GM12865 (cell line): Measurements from ENCODE around the gene CECR2.

ENCODE experiments used
- DNase-seq: peaks from one replicate; pipeline ENCODE4 v3.0.0; 2010; ENCODE audit warnings: low read depth
- H3K4me3 ChIP-seq: 2 replicates; pipeline ENCODE4 v1.5.1; 2011; ENCODE audit warnings: mild to moderate bottlenecking, low read depth, low read length, control low read depth
- CTCF ChIP-seq: IDR thresholded peaks from 2 replicates; pipeline ENCODE4 v1.5.1; 2011; ENCODE audit warnings: low read length, control low read depth, low read depth, inconsistent platforms; ENCODE audit not compliant: insufficient read depth; ENCODE audit errors: missing control alignments

The CECR2 gene

GRCh38 chr22:17460895-17461294 is 91.6 kb downstream of the CECR2 start:
- peak; percentile 33 for DNase-seq
- H3K4me3 ChIP-seq = no peak overlapping the region
- no peak for TF ChIP-seq CTCF

GRCh38 chr22:17470880-17471500 is 101.7 kb downstream of the CECR2 start:
- no peak for DNase-seq
- H3K4me3 ChIP-seq = no peak overlapping the region
- TF ChIP-seq CTCF = no peak

GRCh38 chr22:17471886-17472535 is 102.8 kb downstream of the CECR2 start:
- H3K4me3 ChIP-seq = no peak overlapping the region
- no peak for TF ChIP-seq CTCF
- DNase-seq = no peak

- no peak overlapping the region for H3K4me3 ChIP-seq
- no peak for TF ChIP-seq CTCF
- DNase-seq = no peak
Measured at GRCh38 chr22:17472932-17473331, 103.7 kb downstream of the CECR2 start.

- TF ChIP-seq CTCF = no peak
- H3K4me3 ChIP-seq = no peak overlapping the region
- DNase-seq = no peak
Measured at GRCh38 chr22:17475318-17476230, 106.3 kb downstream of the CECR2 start.

- no peak for DNase-seq
- no peak for TF ChIP-seq CTCF
- H3K4me3 ChIP-seq = no peak overlapping the region
Measured at GRCh38 chr22:17476838-17477237, 107.6 kb downstream of the CECR2 start.
